ENCODE measurements around the gene AUTS2.

- TF ChIP-seq CTCF (IDR thresholded peaks at IDR 0.05; ENCODE audit: low read length) (no peak), EZH2 (IDR thresholded peaks at IDR 0.05; ENCODE audit: borderline replicate concordance, low read length) (no peak)
These were observed 429.6 kb downstream of the AUTS2 start for GRCh38 chr7:70027867-70028266.

All from OCI-LY1 (cell line).